ENCODE results near the gene BIRC6. TPM values are rescaled to one million over a fixed set of nuclear protein-coding genes. Genes with fewer than 3 reads are reported as not detected.

BIRC6 gene
- total and polyA plus RNA-seq, 2 of the 8 experiments (the other 6 are each of a cell fraction or from before 2014, with no cell fraction given), result 32.5 to 69.5 TPM

DNA sequence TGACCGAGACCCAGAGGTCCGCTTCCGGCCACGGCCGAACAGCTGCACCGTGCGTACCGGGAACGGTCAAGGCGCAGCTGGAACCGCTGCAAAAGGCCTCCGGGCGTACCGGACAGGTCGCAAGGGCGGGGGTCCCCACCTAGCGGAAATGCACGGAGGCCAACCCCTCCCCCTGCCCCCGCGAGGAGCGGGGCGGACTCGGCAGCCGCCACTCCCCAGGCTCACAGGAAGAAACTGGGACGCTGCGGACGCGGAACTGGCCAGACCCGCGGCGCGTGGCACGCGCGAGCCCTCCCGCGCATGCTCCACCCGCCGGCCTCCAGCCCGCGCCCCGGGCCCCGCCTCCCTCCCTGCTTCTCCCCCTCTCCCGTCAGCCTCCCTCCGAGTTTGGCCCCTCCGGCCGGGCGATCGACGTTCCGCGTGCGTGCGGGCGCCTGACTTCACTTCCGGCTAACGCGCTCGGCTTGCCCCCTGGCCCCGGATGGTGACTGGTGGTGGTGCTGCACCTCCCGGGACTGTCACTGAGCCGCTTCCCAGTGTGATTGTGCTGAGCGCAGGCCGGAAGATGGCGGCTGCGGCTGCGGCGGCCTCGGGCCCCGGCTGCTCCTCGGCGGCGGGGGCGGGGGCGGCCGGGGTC, at the start of gene BIRC6 (continued):
- TF ChIP-seq, protein P1, sequence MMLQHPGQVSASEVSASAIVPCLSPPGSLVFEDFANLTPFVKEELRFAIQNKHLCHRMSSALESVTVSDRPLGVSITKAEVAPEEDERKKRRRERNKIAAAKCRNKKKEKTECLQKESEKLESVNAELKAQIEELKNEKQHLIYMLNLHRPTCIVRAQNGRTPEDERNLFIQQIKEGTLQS (IDR thresholded peaks at IDR 0.05; ENCODE audit: insufficient read depth, low read depth, low read length), result no peak
- TF ChIP-seq RFX5 (IDR thresholded peaks at IDR 0.05; ENCODE audit: borderline replicate concordance, low read depth, low read length) (no peak), CBX8 (IDR thresholded peaks at IDR 0.05; ENCODE audit: borderline replicate concordance, low read depth, low read length) (no peak), POLR2A (IDR thresholded peaks at IDR 0.05; ENCODE audit: control extremely low read depth in 1 of 2, low read depth in 2 of 2, low read length in 2 of 2) (peak; percentile 74 to 93), CTBP2 (IDR thresholded peaks at IDR 0.05; ENCODE audit: borderline replicate concordance, insufficient read depth, insufficient read length, low read length) (no peak), BRCA1 (IDR thresholded peaks at IDR 0.05; ENCODE audit: low read depth, low read length) (no peak), SIRT6 (IDR thresholded peaks at IDR 0.05; ENCODE audit: low read length) (no peak), TAF1 (IDR thresholded peaks at IDR 0.05; ENCODE audit: low read depth, low read length) (peak; percentile 76)
- TF ChIP-seq, protein P2, sequence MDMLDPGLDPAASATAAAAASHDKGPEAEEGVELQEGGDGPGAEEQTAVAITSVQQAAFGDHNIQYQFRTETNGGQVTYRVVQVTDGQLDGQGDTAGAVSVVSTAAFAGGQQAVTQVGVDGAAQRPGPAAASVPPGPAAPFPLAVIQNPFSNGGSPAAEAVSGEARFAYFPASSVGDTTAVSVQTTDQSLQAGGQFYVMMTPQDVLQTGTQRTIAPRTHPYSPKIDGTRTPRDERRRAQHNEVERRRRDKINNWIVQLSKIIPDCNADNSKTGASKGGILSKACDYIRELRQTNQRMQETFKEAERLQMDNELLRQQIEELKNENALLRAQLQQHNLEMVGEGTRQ (IDR thresholded peaks at IDR 0.05; ENCODE audit: low read length), result no peak

Data from H1 (cell line).